H9 (cell line): Measurements from ENCODE around the gene SEPTIN5. TPM values are rescaled to one million over a fixed set of nuclear protein-coding genes. Genes with fewer than 3 reads are reported as not detected.

ENCODE experiments used
- DNase-seq: peaks from one replicate; pipeline ENCODE4 v3.0.0-alpha.2; 2017
- H2AFZ ChIP-seq: one replicate; pipeline ENCODE4 v1.6.1; 2013; ENCODE audit warnings: mild to moderate bottlenecking, low read length, control low read depth, moderate library complexity
- H2AK5ac ChIP-seq: 2 replicates; pipeline ENCODE4 v1.6.1; 2013; ENCODE audit warnings: low read length, control low read depth, mixed read lengths; ENCODE audit not compliant: insufficient read length
- H2BK120ac ChIP-seq: one replicate; pipeline ENCODE4 v1.6.1; 2013; ENCODE audit warnings: low read depth, mild to moderate bottlenecking, low read length, control low read depth, inconsistent platforms; ENCODE audit not compliant: poor library complexity, severe bottlenecking
- H2BK12ac ChIP-seq: 2 replicates; pipeline ENCODE4 v1.6.1; 2013; ENCODE audit warnings: low read length, control low read depth, mixed read lengths, low read depth; ENCODE audit not compliant: insufficient read length
- H2BK15ac ChIP-seq: 2 replicates; pipeline ENCODE4 v1.6.1; 2013; ENCODE audit warnings: low read depth, low read length, control low read depth
- H2BK20ac ChIP-seq: one replicate; pipeline ENCODE4 v1.6.1; 2013; ENCODE audit warnings: low read depth, mild to moderate bottlenecking, low read length, control low read depth, inconsistent platforms; ENCODE audit not compliant: poor library complexity, severe bottlenecking
- H2BK5ac ChIP-seq: 2 replicates; pipeline ENCODE4 v1.6.1; 2013; ENCODE audit warnings: low read length, control low read depth, mixed read lengths; ENCODE audit not compliant: insufficient read length
- H3K14ac ChIP-seq: 2 replicates; pipeline ENCODE4 v1.6.1; 2013; ENCODE audit warnings: low read length, control low read depth; ENCODE audit not compliant: insufficient read depth
- H3K18ac ChIP-seq: 2 replicates; pipeline ENCODE4 v1.6.1; 2013; ENCODE audit warnings: low read depth, mild to moderate bottlenecking, mixed read lengths, low read length, control low read depth; ENCODE audit not compliant: insufficient read length
- H3K23ac ChIP-seq: 2 replicates; pipeline ENCODE4 v1.6.1; 2013; ENCODE audit warnings: low read length, control low read depth, mixed read lengths, low read depth; ENCODE audit not compliant: insufficient read length
- H3K23me2 ChIP-seq: 2 replicates; pipeline ENCODE4 v1.6.1; 2013; ENCODE audit warnings: low read depth, mild to moderate bottlenecking, mixed read lengths, low read length, control low read depth; ENCODE audit not compliant: insufficient read length, poor library complexity, severe bottlenecking
- H3K27ac ChIP-seq: 2 replicates; pipeline ENCODE4 v1.5.1; 2013; ENCODE audit warnings: low read length, control low read depth, mixed read lengths, low read depth; ENCODE audit not compliant: insufficient read length
- H3K27me3 ChIP-seq: 2 replicates; pipeline ENCODE4 v1.6.1; 2013; ENCODE audit warnings: low read length, control low read depth, inconsistent platforms; ENCODE audit not compliant: insufficient read depth
- H3K4ac ChIP-seq: 2 replicates; pipeline ENCODE4 v1.6.1; 2013; ENCODE audit warnings: low read depth, mild to moderate bottlenecking, control low read depth, inconsistent platforms, low read length, moderate library complexity
- H3K4me1 ChIP-seq: 2 replicates; pipeline ENCODE4 v1.6.1; 2013; ENCODE audit warnings: low read length, control low read depth, inconsistent platforms; ENCODE audit not compliant: insufficient read depth
- H3K4me2 ChIP-seq: 2 replicates; pipeline ENCODE4 v1.6.1; 2013; ENCODE audit warnings: low read length, control low read depth, mixed read lengths; ENCODE audit not compliant: insufficient read length, insufficient read depth
- H3K56ac ChIP-seq: 2 replicates; pipeline ENCODE4 v1.6.1; 2013; ENCODE audit warnings: low read depth, mild to moderate bottlenecking, mixed read lengths, low read length, control low read depth; ENCODE audit not compliant: insufficient read length
- H3K79me1 ChIP-seq: 2 replicates; pipeline ENCODE4 v1.6.1; 2013; ENCODE audit warnings: low read depth, mild to moderate bottlenecking, moderate library complexity, low read length, control low read depth, inconsistent platforms; ENCODE audit not compliant: insufficient read depth, poor library complexity, severe bottlenecking
- H3K79me2 ChIP-seq: 2 replicates; pipeline ENCODE4 v1.6.1; 2013; ENCODE audit warnings: low read length, control low read depth, inconsistent platforms; ENCODE audit not compliant: insufficient read depth
- H3K9ac ChIP-seq: 2 replicates; pipeline ENCODE4 v1.6.1; 2013; ENCODE audit warnings: low read length, control low read depth, mixed read lengths; ENCODE audit not compliant: insufficient read length; ENCODE audit errors: extremely low read depth
- H3K9me3 ChIP-seq: one replicate; pipeline ENCODE4 v1.6.1; 2013; ENCODE audit warnings: low read depth, low read length, inconsistent platforms; ENCODE audit not compliant: control insufficient read depth
- H3T11ph ChIP-seq: one replicate; pipeline ENCODE4 v1.6.1; 2013; ENCODE audit warnings: mild to moderate bottlenecking, low read length, control low read depth, inconsistent platforms
- H4K20me1 ChIP-seq: one replicate; pipeline ENCODE4 v1.6.1; 2013; ENCODE audit not compliant: control insufficient read depth, insufficient read length, insufficient read depth
- H4K5ac ChIP-seq: 2 replicates; pipeline ENCODE4 v1.6.1; 2013; ENCODE audit warnings: low read depth, mild to moderate bottlenecking, mixed read lengths, low read length, control low read depth; ENCODE audit not compliant: insufficient read length
- H4K8ac ChIP-seq: replicated peaks from 2 replicates; pipeline ENCODE4 v1.6.1; 2013; ENCODE audit warnings: low read length, control low read depth, mixed read lengths, low read depth; ENCODE audit not compliant: insufficient read length
- H4K91ac ChIP-seq: 2 replicates; pipeline ENCODE4 v1.6.1; 2013; ENCODE audit warnings: low read depth, mild to moderate bottlenecking, moderate library complexity, mixed read lengths, low read length, control low read depth; ENCODE audit not compliant: insufficient read length
- H3K27ac Mint-ChIP-seq, 3 experiments: 2 replicates in 2 of 3; 3 replicates in 1 of 3; pipeline ENCODE4 v1.8.0; 2020 to 2021; ENCODE audit warnings: mixed read lengths in 3 of 3, mild to moderate bottlenecking in 1 of 3, moderate library complexity in 1 of 3
- H3K27me3 Mint-ChIP-seq: 2 replicates; pipeline ENCODE4 v1.8.0; 2021; ENCODE audit warnings: low read depth, mild to moderate bottlenecking, moderate library complexity, mixed read lengths
- H3K36me3 Mint-ChIP-seq, 3 experiments: 2 replicates in 2 of 3; 3 replicates in 1 of 3; pipeline ENCODE4 v1.8.0; 2020 to 2021; ENCODE audit warnings: low read depth in 3 of 3, mixed read lengths in 3 of 3; ENCODE audit not compliant: insufficient read depth in 1 of 3
- H3K4me1 Mint-ChIP-seq, 2 experiments: 2 replicates each; pipeline ENCODE4 v1.8.0; 2020; ENCODE audit warnings: mixed read lengths in 2 of 2
- H3K4me3 Mint-ChIP-seq, 2 experiments: 2 replicates in 1 of 2; 3 replicates in 1 of 2; pipeline ENCODE4 v1.8.0; 2020 to 2021; ENCODE audit warnings: mild to moderate bottlenecking in 2 of 2, mixed read lengths in 2 of 2, moderate library complexity in 1 of 2
- H3K9me3 Mint-ChIP-seq, 2 experiments: 2 replicates in 1 of 2; 3 replicates in 1 of 2; pipeline ENCODE4 v1.8.0; 2020; ENCODE audit warnings: mild to moderate bottlenecking in 2 of 2, mixed read lengths in 2 of 2, moderate library complexity in 1 of 2
- CTCF ChIP-seq: fragments of 200-600 bp; sonication (generic); conservative IDR thresholded peaks from 3 replicates; pipeline ENCODE4 v1.8.0; 2021; ENCODE audit warnings: antibody characterized with exemption, mild to moderate bottlenecking
- WGBS: extraction: QIAGEN DNeasy Blood & Tissue Kit; methylation state at CpG from one replicate; pipeline ENCODE4 v1.1.7; 2013; ENCODE audit warnings: missing lambda C conversion rate, low lambda C conversion rate, mixed read lengths; ENCODE audit not compliant: insufficient read length; ENCODE audit errors: extremely low coverage; 5-methylcytosine and 5-hydroxymethylcytosine counted together
- total RNA-seq: library from RNA; stranded (reverse); gene quantifications from 2 replicates; pipeline ENCODE4 v1.2.1, GENCODE V29; 2021

The SEPTIN5 gene
- total RNA-seq, 1 experiment from 2014 or later, result 17.8 TPM

GRCh38 chr22:19706661-19707151 is 7.6 kb upstream of the SEPTIN5 start:
- peaks cover 28 to 39% of the 10 kb centered on the region in 2 experiments for H3K4me1 Mint-ChIP-seq
- no peak overlapping the region for H3T11ph ChIP-seq
- no peaks in the 10 kb centered on the region for H3K23me2 ChIP-seq
- H3K14ac ChIP-seq, result no peak overlapping the region
- no peaks in the 10 kb centered on the region for H3K79me1 ChIP-seq
- no peak overlapping the region for H3K4ac ChIP-seq
- H3K4me3 Mint-ChIP-seq, result no peak overlapping the region
- no peaks in the 10 kb centered on the region for H3K36me3 Mint-ChIP-seq
- H3K79me2 ChIP-seq, result no peaks in the 10 kb centered on the region
- no peak overlapping the region for H2BK120ac ChIP-seq
- no peak overlapping the region for H3K4me2 ChIP-seq
- H4K20me1 ChIP-seq, result no peaks in the 10 kb centered on the region
- H2AK5ac ChIP-seq, result no peak overlapping the region
- no peak overlapping the region for H2AFZ ChIP-seq
- H3K9ac ChIP-seq, result no peak overlapping the region
- H3K27ac ChIP-seq, result no peak overlapping the region
- no peak overlapping the region for H2BK12ac ChIP-seq
- H2BK20ac ChIP-seq, result no peak overlapping the region
- no peak overlapping the region for H3K23ac ChIP-seq
- H3K9me3 ChIP-seq, result no peaks in the 10 kb centered on the region
- H4K5ac ChIP-seq, result no peak overlapping the region
- no peak overlapping the region for H3K56ac ChIP-seq
- no peak for DNase-seq
- H3K9me3 Mint-ChIP-seq, result no peaks in the 10 kb centered on the region; a peak in 1 of 5 replicates
- H4K8ac ChIP-seq, result no peak overlapping the region
- 0 out of 7 replicates have a peak overlapping the region, but pooled peaks of 1 of the 3 experiments have one; percentile 35 for H3K27ac Mint-ChIP-seq
- no peak overlapping the region for H2BK15ac ChIP-seq
- WGBS, result no CpG with 5 or more reads among the region's 7 CpGs
- peaks cover 7% of the 10 kb centered on the region; the same call in 1 of the 2 replicates for H3K4me1 ChIP-seq
- no peak for TF ChIP-seq CTCF
- no peaks in the 10 kb centered on the region for H3K27me3 ChIP-seq
- H2BK5ac ChIP-seq, result no peak overlapping the region
- H3K18ac ChIP-seq, result no peak overlapping the region
- no peak overlapping the region for H4K91ac ChIP-seq
- peaks cover 58% of the 10 kb centered on the region for H3K27me3 Mint-ChIP-seq
